GM19099 (cell line): ENCODE measurements around the gene PTPRD.

Source experiments
- POLR2A ChIP-seq: IDR thresholded peaks from 3 replicates; pipeline ENCODE4 v1.6.1; 2011; ENCODE audit warnings: low read depth; ENCODE audit not compliant: insufficient read length; ENCODE audit errors: extremely low read depth

PTPRD gene

GRCh38 chr9:8371686-8372085 is 2241.1 kb downstream of the PTPRD start:
- TF ChIP-seq POLR2A: no peak

- TF ChIP-seq POLR2A: no peak
These were observed 2246.5 kb downstream of the PTPRD start for GRCh38 chr9:8366161-8366926.

GRCh38 chr9:8365466-8366160 is 2247.2 kb downstream of the PTPRD start:
- TF ChIP-seq POLR2A: no peak

- TF ChIP-seq POLR2A: no peak
These were observed 2247.8 kb downstream of the PTPRD start for GRCh38 chr9:8365029-8365428.

GRCh38 chr9:8364026-8364752 is 2248.6 kb downstream of the PTPRD start:
- TF ChIP-seq POLR2A: no peak

- TF ChIP-seq POLR2A: no peak
These were observed 2250.6 kb downstream of the PTPRD start for GRCh38 chr9:8362250-8362649.

- no peak for TF ChIP-seq POLR2A
These were observed 2251.4 kb downstream of the PTPRD start for GRCh38 chr9:8361364-8361763.

- TF ChIP-seq POLR2A: no peak
These were observed 2256.4 kb downstream of the PTPRD start for GRCh38 chr9:8356406-8356805.

GRCh38 chr9:8351436-8351835 is 2261.4 kb downstream of the PTPRD start:
- no peak for TF ChIP-seq POLR2A

GRCh38 chr9:8349901-8350300 is 2262.9 kb downstream of the PTPRD start:
- no peak for TF ChIP-seq POLR2A

GRCh38 chr9:8349376-8349775 is 2263.4 kb downstream of the PTPRD start:
- TF ChIP-seq POLR2A: no peak

- no peak for TF ChIP-seq POLR2A
These were observed 2264.0 kb downstream of the PTPRD start for GRCh38 chr9:8348756-8349155.

- TF ChIP-seq POLR2A: no peak
These were observed 2266.5 kb downstream of the PTPRD start for GRCh38 chr9:8346296-8346695.

GRCh38 chr9:8338767-8339510 is 2273.9 kb downstream of the PTPRD start:
- TF ChIP-seq POLR2A: no peak
